CD4-positive, alpha-beta memory T cell (primary cell): ENCODE measurements around the gene DDX10. TPM values are rescaled to one million over a fixed set of nuclear protein-coding genes. Genes with fewer than 3 reads are reported as not detected.
"Not testable (repeated sequence)": the region's sequence is repeated elsewhere in the genome, so short reads cannot be mapped to it uniquely, and the experiment has no call there.

Experiments
- CTCF ChIA-PET: fragments of 350-600 bp; sonication (Branson Sonifier 250); formaldehyde crosslinking; loops from one replicate; lab custom pipeline; 2021; ENCODE audit warnings: inconsistent platforms; ENCODE audit not compliant: partially characterized antibody; lab: Charles Lee
- POLR2A ChIA-PET: fragments of 350-600 bp; sonication (Branson Sonifier 250); formaldehyde crosslinking; loops from one replicate; lab custom pipeline; 2021; ENCODE audit not compliant: partially characterized antibody; lab: Charles Lee
- DNase-seq, 5 donors: peaks; one replicate each; pipeline versions ENCODE4 v3.0.0 to v3.0.0-alpha.2; 2020 to 2022; ENCODE audit warnings: mixed read lengths in 1 of 5
- H3K27ac ChIP-seq: one replicate; pipeline ENCODE4 v1.7.0; 2013; ENCODE audit warnings: low read depth, low read length
- H3K27me3 ChIP-seq: 2 replicates; pipeline ENCODE4 v1.7.0; 2013; ENCODE audit warnings: mild to moderate bottlenecking, low read length, moderate library complexity; ENCODE audit not compliant: insufficient read depth
- H3K36me3 ChIP-seq: 2 replicates; pipeline ENCODE4 v1.7.0; 2013; ENCODE audit warnings: mild to moderate bottlenecking, low read length, moderate library complexity; ENCODE audit not compliant: insufficient read depth
- H3K4me1 ChIP-seq: 2 replicates; pipeline ENCODE4 v1.7.0; 2013; ENCODE audit warnings: mild to moderate bottlenecking, low read length, moderate library complexity; ENCODE audit not compliant: insufficient read depth
- H3K4me3 ChIP-seq, 2 donors: one replicate each; pipeline ENCODE4 v1.7.0; 2013; ENCODE audit warnings: low read length in 2 of 2, mild to moderate bottlenecking in 1 of 2
- H3K9me3 ChIP-seq, 2 donors: one replicate each; pipeline ENCODE4 v1.7.0; 2013; ENCODE audit warnings: low read length in 2 of 2, control low read depth in 1 of 2; ENCODE audit not compliant: control insufficient read depth in 1 of 2
- H3K27ac Mint-ChIP-seq, 7 donors: one replicate each; pipeline ENCODE4 v1.8.0; 2020 to 2021; ENCODE audit warnings: mixed read lengths in 7 of 7, mild to moderate bottlenecking in 6 of 7, inconsistent platforms in 3 of 7, moderate library complexity in 3 of 7
- H3K27me3 Mint-ChIP-seq, 2 donors: one replicate each; pipeline ENCODE4 v1.8.0; 2020 to 2021; ENCODE audit warnings: mixed read lengths in 2 of 2
- H3K36me3 Mint-ChIP-seq, 2 donors: one replicate each; pipeline ENCODE4 v1.8.0; 2020 to 2021; ENCODE audit warnings: mixed read lengths in 2 of 2, inconsistent platforms in 1 of 2, mild to moderate bottlenecking in 1 of 2
- H3K4me1 Mint-ChIP-seq, 4 donors: one replicate each; pipeline ENCODE4 v1.8.0; 2020 to 2021; ENCODE audit warnings: mixed read lengths in 4 of 4, mild to moderate bottlenecking in 1 of 4
- H3K4me3 Mint-ChIP-seq, 8 donors: one replicate each; pipeline ENCODE4 v1.8.0; 2020 to 2021; ENCODE audit warnings: mixed read lengths in 8 of 8, mild to moderate bottlenecking in 7 of 8, moderate library complexity in 6 of 8, inconsistent platforms in 3 of 8
- H3K9me3 Mint-ChIP-seq, 8 donors: one replicate each; pipeline ENCODE4 v1.8.0; 2020 to 2021; ENCODE audit warnings: mixed read lengths in 8 of 8, mild to moderate bottlenecking in 5 of 8, inconsistent platforms in 3 of 8, moderate library complexity in 1 of 8
- intact Hi-C: fragments of 100-400 bp; cut with micrococcal nuclease; formaldehyde crosslinking; loops from one replicate; pipeline ENCODE4 v1.15.1; 2023
- polyA plus RNA-seq, 2 donors: library from polyadenylated mRNA; unstranded; fragments of 300-500 nt; fragmentation: Illumina TruSeq; gene quantifications; one replicate each; pipeline ENCODE4 v1.2.3, GENCODE V29; 2021
- total RNA-seq, 2 experiments: library from RNA; stranded (reverse); gene quantifications; one replicate each; pipeline ENCODE4 v1.2.3, GENCODE V29; 2021

The DDX10 gene
- total and polyA plus RNA-seq, 4 experiments from 2014 or later = 15.7 to 18.2 (median 16.7) TPM

- no peaks in the 10 kb centered on the region for H3K36me3 ChIP-seq
- ChIA-PET CTCF (interaction anchor here (1.2 kb wide), 1 partner anchor 9 kb away, joined by 4 read pairs; no protein-coding TSS in a partner anchor), POLR2A (no interaction called here)
- no peak overlapping the region for H3K27ac Mint-ChIP-seq
- H3K4me1 ChIP-seq = no peaks in the 10 kb centered on the region
- intact Hi-C loops = no loop called here
- peaks cover 0 to 3% (median 2%) of the 10 kb centered on the region in 4 donors for H3K4me1 Mint-ChIP-seq
- DNase-seq = no peak
- no peak overlapping the region for H3K27ac ChIP-seq
- H3K27me3 ChIP-seq = no peaks in the 10 kb centered on the region
- no peak overlapping the region for H3K4me3 ChIP-seq
- peaks cover 12 to 13% of the 10 kb centered on the region in 2 donors for H3K27me3 Mint-ChIP-seq
- no peaks in the 10 kb centered on the region for H3K9me3 Mint-ChIP-seq
- no peaks in the 10 kb centered on the region for H3K9me3 ChIP-seq
- no peaks in the 10 kb centered on the region for H3K36me3 Mint-ChIP-seq
- H3K4me3 Mint-ChIP-seq = no peak overlapping the region
Observed at GRCh38 chr11:108639146-108639545, 25.7 kb upstream of the DDX10 start.

- intact Hi-C loops, H3K4me3 ChIP-seq, DNase-seq, POLR2A ChIA-PET, H3K36me3 ChIP-seq, H3K9me3 ChIP-seq, H3K27ac ChIP-seq, H3K4me1 Mint-ChIP-seq, H3K27ac Mint-ChIP-seq, H3K27me3 ChIP-seq, H3K36me3 Mint-ChIP-seq, H3K27me3 Mint-ChIP-seq, H3K4me3 Mint-ChIP-seq, H3K9me3 Mint-ChIP-seq, H3K4me1 ChIP-seq: not testable (repeated sequence)
- CTCF ChIA-PET = interaction anchor here (1.1 kb wide), 1 partner anchor 8 kb away, joined by 3 read pairs; no protein-coding TSS in a partner anchor
Observed at GRCh38 chr11:108641752-108642151, 23.1 kb upstream of the DDX10 start.

- no peak for DNase-seq
- no peaks in the 10 kb centered on the region for H3K9me3 Mint-ChIP-seq
- Histone ChIP-seq H3K4me3 (no peak overlapping the region), H3K27me3 (no peaks in the 10 kb centered on the region), H3K9me3 (no peaks in the 10 kb centered on the region), H3K27ac (no peak overlapping the region), H3K4me1 (no peaks in the 10 kb centered on the region), H3K36me3 (no peaks in the 10 kb centered on the region)
- POLR2A ChIA-PET = no interaction called here
- no peak overlapping the region for H3K4me3 Mint-ChIP-seq
- intact Hi-C loops = no loop called here
- H3K4me1 Mint-ChIP-seq = peaks cover 0 to 3% (median 2%) of the 10 kb centered on the region in 4 donors
- no peak overlapping the region for H3K27ac Mint-ChIP-seq
- no peaks in the 10 kb centered on the region for H3K36me3 Mint-ChIP-seq
- H3K27me3 Mint-ChIP-seq = peaks cover 0 to 4% of the 10 kb centered on the region in 2 donors
- CTCF ChIA-PET = interaction anchor here (2.7 kb wide), 1 partner anchor 525 kb away, joined by 9 read pairs; no protein-coding TSS in a partner anchor
Observed at GRCh38 chr11:108643974-108644373, 20.9 kb upstream of the DDX10 start.

GRCh38 chr11:108645970-108646369, 18.9 kb upstream of the DDX10 start:
- H3K4me3 Mint-ChIP-seq = no peak overlapping the region
- no peak for DNase-seq
- H3K27ac ChIP-seq = no peak overlapping the region
- intact Hi-C loops = loop anchor here (5.0 kb wide), 2 partner anchors 304 to 1084 kb away; no protein-coding TSS in a partner anchor
- H3K9me3 Mint-ChIP-seq = no peaks in the 10 kb centered on the region
- H3K4me1 Mint-ChIP-seq = no peaks in the 10 kb centered on the region
- no peaks in the 10 kb centered on the region for H3K27me3 ChIP-seq
- ChIA-PET POLR2A (no interaction called here), CTCF (interaction anchor here (1.6 to 2.7 kb wide), 2 partner anchors 229 to 527 kb away, joined by 4 to 9 read pairs; no protein-coding TSS in a partner anchor)
- no peaks in the 10 kb centered on the region for H3K4me1 ChIP-seq
- peaks cover 0 to 2% of the 10 kb centered on the region in 2 donors for H3K27me3 Mint-ChIP-seq
- H3K36me3 ChIP-seq = no peaks in the 10 kb centered on the region
- H3K36me3 Mint-ChIP-seq = no peaks in the 10 kb centered on the region
- H3K4me3 ChIP-seq = no peak overlapping the region
- no peaks in the 10 kb centered on the region for H3K9me3 ChIP-seq
- H3K27ac Mint-ChIP-seq = no peak overlapping the region

- Mint-ChIP-seq H3K27me3 (peaks cover 0 to 2% of the 10 kb centered on the region in 2 donors), H3K4me1 (no peaks in the 10 kb centered on the region), H3K36me3 (no peaks in the 10 kb centered on the region), H3K4me3 (no peak overlapping the region), H3K27ac (no peak overlapping the region), H3K9me3 (no peaks in the 10 kb centered on the region)
- no peaks in the 10 kb centered on the region for H3K36me3 ChIP-seq
- DNase-seq = no peak
- POLR2A ChIA-PET = interaction anchor here (1.1 kb wide), 1 partner anchor 638 kb away, joined by 3 read pairs; the partner anchor contains the start of gene CUL5
- H3K27ac ChIP-seq = no peak overlapping the region
- H3K4me1 ChIP-seq = no peaks in the 10 kb centered on the region
- intact Hi-C loops = loop anchor here (5.0 kb wide), 2 partner anchors 305 to 1085 kb away; no protein-coding TSS in a partner anchor
- no peak overlapping the region for H3K4me3 ChIP-seq
- H3K9me3 ChIP-seq = no peaks in the 10 kb centered on the region
- CTCF ChIA-PET = interaction anchor here (0.7 to 1.9 kb wide), 4 partner anchors 17 to 731 kb away, joined by 3 to 10 read pairs (median 4); partner anchors contain the start of gene DDX10
- no peaks in the 10 kb centered on the region for H3K27me3 ChIP-seq
Observed at GRCh38 chr11:108647387-108647700, 17.5 kb upstream of the DDX10 start.

GRCh38 chr11:108647701-108648527, 17.0 kb upstream of the DDX10 start:
- Histone ChIP-seq H3K4me1 (no peaks in the 10 kb centered on the region), H3K4me3 (no peak overlapping the region), H3K27me3 (no peaks in the 10 kb centered on the region), H3K27ac (no peak overlapping the region), H3K36me3 (no peaks in the 10 kb centered on the region), H3K9me3 (no peaks in the 10 kb centered on the region)
- no peaks in the 10 kb centered on the region for H3K4me1 Mint-ChIP-seq
- H3K27ac Mint-ChIP-seq = no peak overlapping the region
- CTCF ChIA-PET = interaction anchor here (0.7 to 1.9 kb wide), 12 partner anchors 9 to 731 kb away, joined by 3 to 10 read pairs (median 4); partner anchors contain the start of genes CUL5 and DDX10
- intact Hi-C loops = loop anchor here (1.0 to 5.0 kb wide), 7 partner anchors 231 to 1086 kb away; partner anchors contain the start of gene CUL5
- H3K9me3 Mint-ChIP-seq = no peaks in the 10 kb centered on the region
- peaks cover 1 to 2% of the 10 kb centered on the region in 2 donors for H3K27me3 Mint-ChIP-seq
- peak; percentile 58 to 65 (median 63) for DNase-seq
- POLR2A ChIA-PET = interaction anchor here (1.1 kb wide), 1 partner anchor 639 kb away, joined by 3 read pairs; the partner anchor contains the start of gene CUL5
- no peak overlapping the region for H3K4me3 Mint-ChIP-seq
- no peaks in the 10 kb centered on the region for H3K36me3 Mint-ChIP-seq

GRCh38 chr11:108648528-108648885, 16.4 kb upstream of the DDX10 start:
- H3K36me3 ChIP-seq = no peaks in the 10 kb centered on the region
- Mint-ChIP-seq H3K36me3 (no peaks in the 10 kb centered on the region), H3K27me3 (peaks cover 2 to 3% of the 10 kb centered on the region in 2 donors), H3K27ac (no peak overlapping the region), H3K9me3 (no peaks in the 10 kb centered on the region), H3K4me1 (no peaks in the 10 kb centered on the region), H3K4me3 (no peak overlapping the region)
- H3K27me3 ChIP-seq = no peaks in the 10 kb centered on the region
- H3K27ac ChIP-seq = no peak overlapping the region
- no peak overlapping the region for H3K4me3 ChIP-seq
- ChIA-PET CTCF (interaction anchor here (0.8 to 2.2 kb wide), 11 partner anchors 9 to 730 kb away, joined by 3 to 10 read pairs (median 4); partner anchors contain the start of genes CUL5 and DDX10), POLR2A (no interaction called here)
- H3K9me3 ChIP-seq = no peaks in the 10 kb centered on the region
- DNase-seq = no peak
- intact Hi-C loops = loop anchor here (1.0 to 5.0 kb wide), 7 partner anchors 231 to 1086 kb away; partner anchors contain the start of gene CUL5
- no peaks in the 10 kb centered on the region for H3K4me1 ChIP-seq
